ENCODE results near the gene COL7A1. TPM values are rescaled to one million over a fixed set of nuclear protein-coding genes. Genes with fewer than 3 reads are reported as not detected.

The COL7A1 gene
- total and polyA plus RNA-seq, 8 donors: 0.41 to 12.6 (median 1.2) TPM

DNA sequence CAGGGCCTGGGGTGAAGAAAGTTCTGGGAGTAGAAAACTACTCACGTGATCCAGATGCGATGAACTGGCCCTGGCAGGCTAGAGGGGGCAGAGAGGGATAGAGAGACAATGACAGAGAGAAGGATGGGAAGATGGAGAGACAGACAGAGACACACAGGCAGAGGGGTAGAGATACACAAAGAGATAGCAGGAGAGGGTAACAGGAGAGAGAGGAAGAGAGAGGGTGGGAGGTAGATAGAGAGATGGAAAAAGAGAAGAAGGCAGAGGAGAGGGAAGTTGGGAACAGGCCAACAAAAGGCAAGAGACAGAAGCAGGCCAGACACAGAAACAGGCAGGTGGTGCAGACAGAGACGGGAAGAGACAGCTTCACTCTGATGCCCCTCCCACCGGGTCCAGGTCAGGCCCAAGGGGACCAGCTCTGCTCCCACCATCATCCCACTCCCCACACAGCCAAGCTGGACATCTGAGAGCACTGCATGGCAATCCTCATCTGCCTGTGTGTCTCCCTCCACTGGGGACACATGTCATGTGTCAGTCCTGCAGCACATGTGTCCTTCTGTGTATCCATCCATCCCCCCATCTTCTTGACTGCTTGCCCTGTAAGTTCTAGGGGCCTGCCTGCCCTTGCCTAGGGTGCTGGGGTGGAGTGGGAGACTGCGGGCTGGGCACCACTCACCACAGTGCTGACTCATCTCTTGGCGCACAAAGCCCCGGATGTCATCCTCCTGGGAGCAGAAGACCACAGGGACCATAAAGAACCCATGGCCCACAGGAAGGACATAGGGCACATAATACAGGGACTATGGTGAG lies 29.3 kb downstream of the COL7A1 start:
- 70 to 82% methylated on average over 7 of the region's 7 CpGs for WGBS, 2 donors
- FAIRE-seq: no peak

DNA sequence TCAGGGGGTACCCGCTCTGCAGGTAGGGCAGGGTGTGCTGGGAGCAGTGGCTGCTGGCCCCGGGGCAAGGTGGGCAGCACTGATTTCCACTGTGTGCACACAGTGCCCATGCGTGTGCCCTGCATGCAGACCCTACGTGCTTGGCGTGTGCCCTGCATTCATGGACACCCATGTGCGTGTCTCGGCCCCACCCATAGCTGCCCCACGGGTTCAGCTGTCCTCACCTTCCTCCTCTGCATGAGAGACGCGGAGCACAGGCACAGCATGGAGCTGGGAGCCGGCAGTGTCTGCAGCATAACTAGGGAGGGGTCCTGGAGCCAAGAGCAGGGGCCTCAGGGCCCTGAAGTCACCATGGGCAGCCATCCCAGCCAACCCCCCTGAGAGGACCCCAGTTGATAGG lies 29.9 kb downstream of the COL7A1 start:
- no peaks in the 10 kb centered on the region for H3K27me3 ChIP-seq
- WGBS, 2 donors: 84% methylated on average over 11 of the region's 11 CpGs
- no peak overlapping the region for H3K4me3 ChIP-seq
- TF ChIP-seq, protein P1, sequence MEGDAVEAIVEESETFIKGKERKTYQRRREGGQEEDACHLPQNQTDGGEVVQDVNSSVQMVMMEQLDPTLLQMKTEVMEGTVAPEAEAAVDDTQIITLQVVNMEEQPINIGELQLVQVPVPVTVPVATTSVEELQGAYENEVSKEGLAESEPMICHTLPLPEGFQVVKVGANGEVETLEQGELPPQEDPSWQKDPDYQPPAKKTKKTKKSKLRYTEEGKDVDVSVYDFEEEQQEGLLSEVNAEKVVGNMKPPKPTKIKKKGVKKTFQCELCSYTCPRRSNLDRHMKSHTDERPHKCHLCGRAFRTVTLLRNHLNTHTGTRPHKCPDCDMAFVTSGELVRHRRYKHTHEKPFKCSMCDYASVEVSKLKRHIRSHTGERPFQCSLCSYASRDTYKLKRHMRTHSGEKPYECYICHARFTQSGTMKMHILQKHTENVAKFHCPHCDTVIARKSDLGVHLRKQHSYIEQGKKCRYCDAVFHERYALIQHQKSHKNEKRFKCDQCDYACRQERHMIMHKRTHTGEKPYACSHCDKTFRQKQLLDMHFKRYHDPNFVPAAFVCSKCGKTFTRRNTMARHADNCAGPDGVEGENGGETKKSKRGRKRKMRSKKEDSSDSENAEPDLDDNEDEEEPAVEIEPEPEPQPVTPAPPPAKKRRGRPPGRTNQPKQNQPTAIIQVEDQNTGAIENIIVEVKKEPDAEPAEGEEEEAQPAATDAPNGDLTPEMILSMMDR (IDR thresholded peaks at IDR 0.05): no peak
- DNase-seq (peak in 1 of 6 donors; percentile 62), FAIRE-seq (no peak), ATAC-seq (no peak)
- H3K36me3 ChIP-seq: no peaks in the 10 kb centered on the region
- no peaks in the 10 kb centered on the region for H3K4me1 ChIP-seq
- intact Hi-C loops (cut with DNase I): no loop called here
- H3K27ac ChIP-seq: no peak overlapping the region
- H3K9me3 ChIP-seq: no peaks in the 10 kb centered on the region

More for the DNA sequence above, 29.3 kb downstream of the COL7A1 start:
- Histone ChIP-seq H3K27ac (no peak overlapping the region), H3K9me3 (no peaks in the 10 kb centered on the region), H3K4me1 (no peaks in the 10 kb centered on the region), H3K4me3 (no peak overlapping the region), H3K36me3 (no peaks in the 10 kb centered on the region), H3K27me3 (no peaks in the 10 kb centered on the region)
- DNase-seq: peak in 1 of 6 donors; percentile 55
- no peak for ATAC-seq
- TF ChIP-seq, protein P1 (IDR thresholded peaks at IDR 0.05): no peak
- intact Hi-C loops (cut with DNase I): no loop called here

GRCh38 chr3:48564667-48565066 lies 30.5 kb downstream of the COL7A1 start:
- intact Hi-C loops (cut with DNase I): no loop called here
- ATAC-seq (no peak), FAIRE-seq (no peak), DNase-seq (peak in 1 of 6 donors; percentile 62)
- Histone ChIP-seq H3K4me3 (no peak overlapping the region), H3K9me3 (no peaks in the 10 kb centered on the region), H3K36me3 (no peaks in the 10 kb centered on the region), H3K27ac (no peak overlapping the region), H3K4me1 (no peaks in the 10 kb centered on the region), H3K27me3 (no peaks in the 10 kb centered on the region)
- WGBS, 2 donors: 82 to 93% methylated on average over 11 of the region's 11 CpGs
- TF ChIP-seq, protein P1 (IDR thresholded peaks at IDR 0.05): no peak

DNA sequence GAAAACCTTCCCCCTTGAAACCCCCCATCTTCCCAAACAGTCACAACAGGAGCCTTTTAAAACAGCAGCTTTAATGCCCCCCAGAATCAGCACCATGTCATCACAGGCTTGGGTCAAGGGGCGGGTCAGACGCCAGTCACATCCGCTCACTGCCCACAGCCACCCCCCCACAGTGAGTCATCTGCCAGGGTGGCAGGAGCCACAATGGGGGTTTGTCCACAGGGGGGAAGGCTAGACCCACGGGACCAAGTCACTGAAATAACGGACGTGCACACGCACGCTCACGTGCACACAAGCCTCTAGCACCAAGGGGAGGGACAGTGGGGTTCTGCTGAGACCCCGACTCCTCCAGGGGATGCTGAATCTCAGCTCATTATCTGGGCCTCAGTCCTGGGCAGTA lies 31.1 kb downstream of the COL7A1 start:
- TF ChIP-seq, protein P1 (IDR thresholded peaks at IDR 0.05): no peak
- no peak overlapping the region for H3K27ac ChIP-seq
- H3K9me3 ChIP-seq: no peaks in the 10 kb centered on the region
- intact Hi-C loops (cut with DNase I): no loop called here
- ATAC-seq (peak in 1 of 4 donors; percentile 31), FAIRE-seq (no peak), DNase-seq (peak in 1 of 6 donors; percentile 56)
- WGBS, 2 donors: 71 to 83% methylated on average over 10 of the region's 10 CpGs
- no peaks in the 10 kb centered on the region for H3K27me3 ChIP-seq
- H3K36me3 ChIP-seq: no peaks in the 10 kb centered on the region
- H3K4me1 ChIP-seq: no peaks in the 10 kb centered on the region
- H3K4me3 ChIP-seq: no peak overlapping the region

- H3K27me3 ChIP-seq: no peaks in the 10 kb centered on the region
- FAIRE-seq: no peak
- 67 to 83% methylated on average over 6 of the region's 6 CpGs for WGBS, 2 donors
- intact Hi-C loops (cut with DNase I): no loop called here
- no peak within 1 kb of the TSS for H3K27ac ChIP-seq
- H3K9me3 ChIP-seq: no peaks in the 10 kb centered on the region
- DNase-seq: peak in 1 of 6 donors; percentile 46
- no peak for ATAC-seq
- H3K4me3 ChIP-seq: no peak within 1 kb of the TSS
- H3K36me3 ChIP-seq: no peaks in the 10 kb centered on the region
- TF ChIP-seq, protein P1 (IDR thresholded peaks at IDR 0.05): no peak
- H3K4me1 ChIP-seq: no peaks in the 10 kb centered on the region
Measured at GRCh38 chr3:48563382-48563918, 31.7 kb downstream of the COL7A1 start, which contains the start of gene UCN2. Gene UCN2, minus strand, starts transcription at chr3:48563781. Its CDS starts 657 bp downstream, at chr3:48563124.

Data from pancreas (tissue), 10 donors.